OCI-LY3 (cell line): ENCODE measurements around the gene STK17B.
A peak's percentile ranks its signal among the peaks of the same experiment; 100 is the strongest.
"Not testable (repeated sequence)": the region's sequence is repeated elsewhere in the genome, so short reads cannot be mapped to it uniquely, and the experiment has no call there.

Experiments
- H2AFZ ChIP-seq: fragments of 200-600, 300-600 bp; shearing (Covaris generic); 2 replicates; pipeline ENCODE4 v1.6.0; 2014; ENCODE audit warnings: antibody characterized with exemption, low read depth, low read length
- H3K27ac ChIP-seq: fragments of 200-600, 300-600 bp; sonication (generic); 2 replicates; pipeline ENCODE4 v1.5.1; 2014; ENCODE audit warnings: mild to moderate bottlenecking, low read length, moderate library complexity, mixed read lengths
- H3K27me3 ChIP-seq: fragments of 200-600, 300-600 bp; sonication (generic); 2 replicates; pipeline ENCODE4 v1.6.1; 2014; ENCODE audit warnings: low read depth, low read length, mixed read lengths
- H3K36me3 ChIP-seq: fragments of 200-600, 300-600 bp; sonication (generic); replicated peaks from 2 replicates; pipeline ENCODE3; 2014; ENCODE audit warnings: low read depth, low read length, mixed read lengths
- H3K4me1 ChIP-seq: fragments of 300-600, 200-600 bp; sonication (generic); 2 replicates; pipeline ENCODE4 v1.6.1; 2014; ENCODE audit warnings: low read length, mixed read lengths
- H3K4me2 ChIP-seq: fragments of 200-600, 300-600 bp; sonication (generic); 2 replicates; pipeline ENCODE4 v1.6.1; 2014; ENCODE audit warnings: low read length, mixed read lengths
- H3K4me3 ChIP-seq: fragments of 300-600, 200-600 bp; sonication (generic); 2 replicates; pipeline ENCODE4 v1.5.1; 2014; ENCODE audit warnings: antibody characterized with exemption, mild to moderate bottlenecking, low read length, moderate library complexity
- H3K79me2 ChIP-seq: fragments of 300-600, 200-600 bp; shearing (Covaris generic); 2 replicates; pipeline ENCODE4 v1.6.1; 2014; ENCODE audit warnings: mild to moderate bottlenecking, low read length, mixed read lengths
- H3K9ac ChIP-seq: fragments of 300-600, 200-600 bp; shearing (Covaris generic); 2 replicates; pipeline ENCODE4 v1.6.0; 2014; ENCODE audit warnings: mild to moderate bottlenecking, low read length, moderate library complexity
- H3K9me3 ChIP-seq: fragments of 200-600, 300-600 bp; shearing (Covaris generic); 2 replicates; pipeline ENCODE4 v1.6.1; 2014; ENCODE audit warnings: low read length, mixed read lengths; ENCODE audit not compliant: insufficient read depth
- H4K20me1 ChIP-seq: fragments of 200-600, 300-600 bp; sonication (generic); 2 replicates; pipeline ENCODE4 v1.6.1; 2016; ENCODE audit warnings: low read length, mixed read lengths; ENCODE audit not compliant: insufficient read depth
- CTCF ChIP-seq: fragments of 200-600, 300-600 bp; sonication (generic); IDR thresholded peaks from 2 replicates; pipeline ENCODE4 v1.5.1; 2014; ENCODE audit warnings: antibody characterized with exemption, low read length, low read depth
- EZH2phosphoT487 ChIP-seq: fragments of 200-600 bp; shearing (Covaris generic); IDR thresholded peaks from 2 replicates; pipeline ENCODE4 v1.6.1; 2018; ENCODE audit warnings: antibody characterized with exemption, mixed run types, low read depth

The STK17B gene

GRCh38 chr2:196096982-196097745 is 74.2 kb downstream of the STK17B start:
- Histone ChIP-seq H2AFZ (0 out of 2 replicates have a peak overlapping the region, but pooled peaks have one; percentile 42), H3K27ac (no peak overlapping the region), H3K4me2 (peak overlapping the region; percentile 33; the same call in 1 of the 2 replicates)

GRCh38 chr2:196096264-196096663 is 75.1 kb downstream of the STK17B start:
- H2AFZ ChIP-seq, result no peak overlapping the region
- H3K4me3 ChIP-seq, result no peak overlapping the region
- H3K9me3 ChIP-seq, result no peaks in the 10 kb centered on the region
- H3K27me3 ChIP-seq, result no peaks in the 10 kb centered on the region
- no peak overlapping the region for H3K27ac ChIP-seq
- H3K4me1 ChIP-seq, result peaks cover 34% of the 10 kb centered on the region
- no peaks in the 10 kb centered on the region for H4K20me1 ChIP-seq
- no peaks in the 10 kb centered on the region for H3K79me2 ChIP-seq
- no peaks in the 10 kb centered on the region for H3K36me3 ChIP-seq
- H3K9ac ChIP-seq, result no peak overlapping the region
- no peak for TF ChIP-seq EZH2phosphoT487
- no peak for TF ChIP-seq CTCF
- no peak overlapping the region for H3K4me2 ChIP-seq

More at GRCh38 chr2:196096982-196097745, 74.2 kb downstream of the STK17B start:
- no peak overlapping the region for H3K9ac ChIP-seq
- H4K20me1 ChIP-seq, result no peaks in the 10 kb centered on the region
- no peaks in the 10 kb centered on the region for H3K27me3 ChIP-seq
- H3K36me3 ChIP-seq, result no peaks in the 10 kb centered on the region
- H3K79me2 ChIP-seq, result no peaks in the 10 kb centered on the region
- TF ChIP-seq CTCF, result no peak
- no peak for TF ChIP-seq EZH2phosphoT487
- H3K4me1 ChIP-seq, result peaks cover 43% of the 10 kb centered on the region
- H3K4me3 ChIP-seq, result no peak overlapping the region
- H3K9me3 ChIP-seq, result no peaks in the 10 kb centered on the region

GRCh38 chr2:196089448-196089847 is 81.9 kb downstream of the STK17B start:
- H2AFZ ChIP-seq, H3K4me2 ChIP-seq, H3K79me2 ChIP-seq, H3K9me3 ChIP-seq, H3K27me3 ChIP-seq, H3K9ac ChIP-seq, H3K27ac ChIP-seq, H4K20me1 ChIP-seq, H3K36me3 ChIP-seq, H3K4me3 ChIP-seq, H3K4me1 ChIP-seq: not testable (repeated sequence)

GRCh38 chr2:196088203-196088602 is 83.2 kb downstream of the STK17B start:
- TF ChIP-seq EZH2phosphoT487, result no peak
- no peak for TF ChIP-seq CTCF
- Histone ChIP-seq H3K4me3 (no peak overlapping the region), H3K9me3 (peaks cover 5% of the 10 kb centered on the region; the same call in 1 of the 2 replicates), H3K9ac (no peak overlapping the region), H4K20me1 (no peaks in the 10 kb centered on the region), H3K4me1 (no peaks in the 10 kb centered on the region), H3K4me2 (no peak overlapping the region), H2AFZ (no peak overlapping the region), H3K27me3 (no peaks in the 10 kb centered on the region), H3K79me2 (no peaks in the 10 kb centered on the region), H3K36me3 (no peaks in the 10 kb centered on the region), H3K27ac (no peak overlapping the region)
